ENCODE data around the gene TMEM209. TPM values are rescaled to one million over a fixed set of nuclear protein-coding genes. Genes with fewer than 3 reads are reported as not detected.
"Not testable (repeated sequence)": the region's sequence is repeated elsewhere in the genome, so short reads cannot be mapped to it uniquely, and the experiment has no call there.

Gene TMEM209
- total RNA-seq, result 47.4 and 55.0 TPM in 2 replicates

DNA sequence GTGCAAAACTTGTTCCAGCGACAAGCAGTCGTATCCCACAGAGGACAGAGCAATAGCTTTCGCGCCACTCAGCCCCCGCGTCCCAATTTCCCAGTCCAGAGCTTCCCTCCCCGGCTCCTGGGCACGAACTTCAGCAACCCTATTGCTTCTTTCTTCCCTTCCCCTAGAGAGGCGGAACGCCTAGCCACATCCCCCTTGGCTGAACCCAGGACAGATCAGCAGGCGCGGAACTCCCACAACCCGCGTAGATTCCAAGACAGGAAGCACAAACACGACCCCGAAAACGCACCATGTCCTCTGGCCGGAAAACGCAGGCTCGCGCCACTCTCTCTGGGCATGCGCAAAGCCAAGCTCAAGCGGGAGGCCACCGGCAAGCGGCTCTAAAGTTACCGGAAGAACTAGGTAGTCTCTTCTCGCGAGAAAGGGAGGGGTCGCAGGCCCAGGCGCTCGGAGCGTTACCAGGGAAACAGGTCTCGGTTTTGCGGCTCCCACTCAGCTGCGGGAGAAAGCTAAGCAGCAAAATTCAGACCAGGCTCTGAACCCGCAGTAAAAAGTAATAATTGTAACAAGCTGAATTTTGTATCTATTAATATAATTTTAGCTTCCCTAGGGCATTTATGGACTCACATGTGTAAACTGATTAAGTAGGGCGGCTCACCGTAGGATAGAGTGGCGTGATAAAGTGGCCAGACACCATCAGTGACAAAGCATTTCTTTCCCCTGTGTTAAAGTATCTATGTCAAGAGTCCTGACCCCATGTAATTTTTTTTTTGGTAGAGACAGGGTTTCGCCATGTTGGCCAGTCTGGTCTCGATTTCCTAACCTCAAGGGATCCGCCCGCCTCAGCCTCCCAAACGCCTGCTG lies at the start of gene TMEM209:
Gene TMEM209, minus strand, starts transcription at position 323 of the 864 bp plus-strand sequence. Its CDS starts 31 bp downstream, at position 292.
- H3K9me3 Mint-ChIP-seq, result no peaks in the 10 kb centered on the region
- intact Hi-C loops (cut with micrococcal nuclease), result loop anchor here (1.0 to 10.0 kb wide), 8 partner anchors 25 to 1119 kb away; partner anchors contain the start of genes CEP41, COPG2, KLHDC10 and MKLN1
- H3K4me1 Mint-ChIP-seq (ENCODE audit: low read depth), result peaks cover 32% of the 10 kb centered on the region

GRCh38 chr7:130254555-130254954 lies 49.3 kb upstream of the TMEM209 start:
- Mint-ChIP-seq H3K36me3 (ENCODE audit: low read depth) (peaks cover 2% of the 10 kb centered on the region), H3K4me1 (ENCODE audit: low read depth) (no peaks in the 10 kb centered on the region), H3K4me3 (no peak overlapping the region), H3K27ac (no peak overlapping the region), H3K27me3 (ENCODE audit: insufficient read depth) (no peaks in the 10 kb centered on the region), H3K9me3 (peaks cover 22% of the 10 kb centered on the region)
- DNase-seq (ENCODE audit: low spot score), result no peak
- intact Hi-C loops (cut with micrococcal nuclease), result no loop called here

More for the DNA sequence above, at the start of gene TMEM209:
- DNase-seq (ENCODE audit: low spot score), result peak; percentile 93
- Mint-ChIP-seq H3K36me3 (ENCODE audit: low read depth) (peaks cover 25% of the 10 kb centered on the region), H3K27me3 (ENCODE audit: insufficient read depth) (no peaks in the 10 kb centered on the region), H3K4me3 (peak within 1 kb of the TSS; percentile 95), H3K27ac (peak within 1 kb of the TSS; percentile 97)

GRCh38 chr7:130249626-130250025 lies 44.4 kb upstream of the TMEM209 start:
- intact Hi-C loops (cut with micrococcal nuclease); H3K36me3 Mint-ChIP-seq (ENCODE audit: low read depth); H3K27ac Mint-ChIP-seq; H3K27me3 Mint-ChIP-seq (ENCODE audit: insufficient read depth); H3K4me3 Mint-ChIP-seq; H3K4me1 Mint-ChIP-seq (ENCODE audit: low read depth); DNase-seq (ENCODE audit: low spot score): not testable (repeated sequence)
- H3K9me3 Mint-ChIP-seq, result peaks cover 14% of the 10 kb centered on the region

DNA sequence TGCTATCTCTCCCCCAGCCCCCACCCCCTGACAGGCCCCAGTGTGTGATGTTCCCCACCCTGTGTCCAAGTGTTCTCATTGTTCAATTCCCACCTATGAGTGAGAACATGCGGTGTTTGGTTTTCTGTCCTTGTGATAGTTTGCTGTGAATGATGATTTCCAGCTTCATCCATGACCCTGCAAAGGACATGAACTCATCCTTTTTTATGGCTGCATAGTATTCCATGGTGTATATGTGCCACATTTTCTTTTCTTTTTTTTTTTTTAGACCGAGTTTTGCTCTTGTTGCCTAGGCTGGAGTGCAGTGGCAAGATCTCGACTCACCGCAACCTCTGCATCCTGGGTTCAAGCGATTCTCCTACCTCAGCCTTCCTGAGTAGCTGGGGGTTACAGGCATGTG lies 43.6 kb upstream of the TMEM209 start:
- H3K27ac Mint-ChIP-seq; H3K36me3 Mint-ChIP-seq (ENCODE audit: low read depth); H3K4me1 Mint-ChIP-seq (ENCODE audit: low read depth); intact Hi-C loops (cut with micrococcal nuclease); H3K27me3 Mint-ChIP-seq (ENCODE audit: insufficient read depth); H3K4me3 Mint-ChIP-seq; DNase-seq (ENCODE audit: low spot score): not testable (repeated sequence)
- peaks cover 19% of the 10 kb centered on the region for H3K9me3 Mint-ChIP-seq

DNA sequence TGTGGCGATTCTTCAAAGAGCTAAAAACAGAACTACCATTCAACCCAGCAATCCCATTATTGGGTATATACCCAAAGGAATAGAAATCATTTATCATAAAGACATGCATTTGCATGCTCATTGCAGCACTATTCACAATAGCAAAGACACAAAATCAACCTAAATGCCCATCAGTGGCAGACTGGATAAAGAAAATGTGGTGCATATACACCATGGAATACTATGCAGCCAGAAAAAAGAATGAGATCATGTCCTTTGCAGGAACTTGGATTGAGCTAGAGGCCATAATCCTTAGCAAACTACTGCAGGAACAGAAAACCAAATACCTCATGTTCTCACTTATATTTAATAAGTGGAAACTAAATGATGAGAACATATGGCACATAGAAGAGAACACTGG lies 41.3 kb upstream of the TMEM209 start:
- H3K9me3 Mint-ChIP-seq; DNase-seq (ENCODE audit: low spot score); H3K36me3 Mint-ChIP-seq (ENCODE audit: low read depth); H3K27ac Mint-ChIP-seq; H3K4me3 Mint-ChIP-seq; intact Hi-C loops (cut with micrococcal nuclease); H3K27me3 Mint-ChIP-seq (ENCODE audit: insufficient read depth): not testable (repeated sequence)
- peaks cover 11% of the 10 kb centered on the region for H3K4me1 Mint-ChIP-seq (ENCODE audit: low read depth)

GRCh38 chr7:130243486-130243885 lies 38.3 kb upstream of the TMEM209 start:
- not testable (repeated sequence) for H3K27me3 Mint-ChIP-seq (ENCODE audit: insufficient read depth); H3K9me3 Mint-ChIP-seq; H3K36me3 Mint-ChIP-seq (ENCODE audit: low read depth); H3K4me3 Mint-ChIP-seq; DNase-seq (ENCODE audit: low spot score)
- peaks cover 11% of the 10 kb centered on the region for H3K4me1 Mint-ChIP-seq (ENCODE audit: low read depth)
- H3K27ac Mint-ChIP-seq, result peak overlapping the region; percentile 2
- intact Hi-C loops (cut with micrococcal nuclease), result loop anchor here (1.0 to 5.0 kb wide), 3 partner anchors 34 to 243 kb away; partner anchors contain the start of gene TMEM209

- H3K27ac Mint-ChIP-seq, result no peak overlapping the region
- DNase-seq (ENCODE audit: low spot score), result peak; percentile 6
- no peak overlapping the region for H3K4me3 Mint-ChIP-seq
- H3K36me3 Mint-ChIP-seq (ENCODE audit: low read depth), result no peaks in the 10 kb centered on the region
- H3K4me1 Mint-ChIP-seq (ENCODE audit: low read depth), result peaks cover 11% of the 10 kb centered on the region
- H3K27me3 Mint-ChIP-seq (ENCODE audit: insufficient read depth), result peaks cover 8% of the 10 kb centered on the region
- peaks cover 5% of the 10 kb centered on the region for H3K9me3 Mint-ChIP-seq
- intact Hi-C loops (cut with micrococcal nuclease), result loop anchor here (1.0 to 5.0 kb wide), 7 partner anchors 35 to 590 kb away; partner anchors contain the start of gene TMEM209
Observed at GRCh38 chr7:130242198-130243014, 37.2 kb upstream of the TMEM209 start.

- H3K4me3 Mint-ChIP-seq, result no peak overlapping the region
- no peaks in the 10 kb centered on the region for H3K36me3 Mint-ChIP-seq (ENCODE audit: low read depth)
- intact Hi-C loops (cut with micrococcal nuclease), result loop anchor here (5.0 kb wide), 1 partner anchor 37 kb away; no protein-coding TSS in a partner anchor
- peaks cover 11% of the 10 kb centered on the region for H3K4me1 Mint-ChIP-seq (ENCODE audit: low read depth)
- H3K27me3 Mint-ChIP-seq (ENCODE audit: insufficient read depth), result peaks cover 13% of the 10 kb centered on the region
- H3K9me3 Mint-ChIP-seq, result peaks cover 5% of the 10 kb centered on the region
- no peak overlapping the region for H3K27ac Mint-ChIP-seq
- DNase-seq (ENCODE audit: low spot score), result no peak
Observed at GRCh38 chr7:130240240-130240639, 35.0 kb upstream of the TMEM209 start.

GRCh38 chr7:130236361-130236760 lies 31.2 kb upstream of the TMEM209 start:
- DNase-seq (ENCODE audit: low spot score); H3K36me3 Mint-ChIP-seq (ENCODE audit: low read depth); H3K9me3 Mint-ChIP-seq; H3K27ac Mint-ChIP-seq; intact Hi-C loops (cut with micrococcal nuclease); H3K4me1 Mint-ChIP-seq (ENCODE audit: low read depth); H3K4me3 Mint-ChIP-seq: not testable (repeated sequence)
- H3K27me3 Mint-ChIP-seq (ENCODE audit: insufficient read depth), result peaks cover 11% of the 10 kb centered on the region

DNA sequence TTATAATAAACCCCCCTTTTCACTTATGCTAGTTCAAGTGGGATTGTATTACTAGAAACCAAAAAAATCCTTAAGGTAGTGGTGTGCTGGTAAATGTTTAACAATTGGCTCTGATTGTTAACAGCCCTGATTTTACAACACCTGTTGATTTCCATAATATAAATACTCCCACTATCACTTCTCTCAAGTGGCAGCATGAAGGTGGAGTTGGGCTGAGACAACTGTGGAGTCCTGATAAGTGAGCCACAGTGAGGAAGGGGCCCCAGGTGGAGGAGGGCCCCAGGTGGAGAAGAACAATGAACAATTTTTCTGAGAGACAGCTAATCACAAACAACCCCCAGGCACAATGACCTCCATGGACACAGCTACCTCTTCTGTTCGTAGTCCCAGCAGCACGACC lies 28.9 kb upstream of the TMEM209 start:
- no peak overlapping the region for H3K27ac Mint-ChIP-seq
- no peaks in the 10 kb centered on the region for H3K36me3 Mint-ChIP-seq (ENCODE audit: low read depth)
- no peaks in the 10 kb centered on the region for H3K4me1 Mint-ChIP-seq (ENCODE audit: low read depth)
- DNase-seq (ENCODE audit: low spot score), result no peak
- H3K4me3 Mint-ChIP-seq, result no peak overlapping the region
- no peaks in the 10 kb centered on the region for H3K9me3 Mint-ChIP-seq
- peaks cover 7% of the 10 kb centered on the region for H3K27me3 Mint-ChIP-seq (ENCODE audit: insufficient read depth)
- intact Hi-C loops (cut with micrococcal nuclease), result no loop called here

DNA sequence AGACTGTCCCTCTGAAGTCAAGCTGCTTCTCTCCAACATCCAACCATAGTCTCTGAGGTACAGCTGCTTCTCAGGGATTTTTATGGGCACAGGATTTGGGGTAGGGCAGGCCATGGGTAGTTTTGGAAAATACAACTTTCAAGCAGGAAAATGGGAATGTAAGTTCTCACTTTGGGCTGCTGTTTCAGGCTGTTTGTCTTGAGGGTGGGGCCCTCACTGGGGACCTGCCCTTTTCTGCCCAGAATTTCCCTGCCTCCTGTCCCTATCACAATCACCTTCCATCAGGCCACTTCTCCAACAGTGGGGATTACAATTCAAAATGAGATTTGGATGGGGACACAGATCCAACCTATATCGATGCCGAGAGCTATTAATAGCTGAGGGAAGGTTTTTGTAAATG lies 27.0 kb upstream of the TMEM209 start:
- H3K27ac Mint-ChIP-seq, result no peak overlapping the region
- H3K27me3 Mint-ChIP-seq (ENCODE audit: insufficient read depth), result peaks cover 7% of the 10 kb centered on the region
- no peak for DNase-seq (ENCODE audit: low spot score)
- intact Hi-C loops (cut with micrococcal nuclease), result no loop called here
- no peak overlapping the region for H3K4me3 Mint-ChIP-seq
- no peaks in the 10 kb centered on the region for H3K4me1 Mint-ChIP-seq (ENCODE audit: low read depth)
- H3K9me3 Mint-ChIP-seq, result no peaks in the 10 kb centered on the region
- no peaks in the 10 kb centered on the region for H3K36me3 Mint-ChIP-seq (ENCODE audit: low read depth)

GRCh38 chr7:130231792-130232191 lies 26.6 kb upstream of the TMEM209 start:
- no peak overlapping the region for H3K4me3 Mint-ChIP-seq
- no peaks in the 10 kb centered on the region for H3K36me3 Mint-ChIP-seq (ENCODE audit: low read depth)
- no peaks in the 10 kb centered on the region for H3K4me1 Mint-ChIP-seq (ENCODE audit: low read depth)
- intact Hi-C loops (cut with micrococcal nuclease), result no loop called here
- DNase-seq (ENCODE audit: low spot score), result no peak
- no peak overlapping the region for H3K27ac Mint-ChIP-seq
- H3K27me3 Mint-ChIP-seq (ENCODE audit: insufficient read depth), result peaks cover 7% of the 10 kb centered on the region
- no peaks in the 10 kb centered on the region for H3K9me3 Mint-ChIP-seq

- intact Hi-C loops (cut with micrococcal nuclease); H3K27ac Mint-ChIP-seq; H3K4me1 Mint-ChIP-seq (ENCODE audit: low read depth); H3K9me3 Mint-ChIP-seq; H3K4me3 Mint-ChIP-seq; DNase-seq (ENCODE audit: low spot score); H3K27me3 Mint-ChIP-seq (ENCODE audit: insufficient read depth); H3K36me3 Mint-ChIP-seq (ENCODE audit: low read depth): not testable (repeated sequence)
Observed at GRCh38 chr7:130229981-130230380, 24.8 kb upstream of the TMEM209 start.
